ENCODE results near the gene PODXL. TPM values are rescaled to one million over a fixed set of nuclear protein-coding genes. Genes with fewer than 3 reads are reported as not detected.

PODXL gene
- total and polyA plus RNA-seq, 2 of the 8 experiments (the other 6 are each of a cell fraction or from before 2014, with no cell fraction given): 638 to 925 TPM

DNA sequence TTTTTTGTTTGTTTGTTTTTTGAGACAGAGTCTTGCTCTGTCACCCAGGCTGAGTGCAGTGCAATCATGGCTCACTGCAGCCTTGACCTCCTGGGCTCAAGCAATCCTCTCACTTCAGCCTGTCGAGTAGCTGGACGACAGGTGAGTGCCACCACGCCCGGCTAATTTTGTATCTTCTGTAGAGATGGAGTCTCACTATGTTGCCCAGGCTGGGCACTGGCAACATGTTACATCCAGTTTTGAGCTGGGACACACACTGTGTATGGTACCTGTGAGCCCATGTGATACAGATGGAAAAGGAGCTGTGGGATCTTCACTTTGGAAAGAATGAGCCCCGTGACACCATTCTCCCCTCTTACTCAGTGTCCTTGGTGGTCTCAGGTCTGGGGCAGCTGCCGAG is 40.4 kb upstream of the PODXL start (continued):
- TF ChIP-seq, protein P1, sequence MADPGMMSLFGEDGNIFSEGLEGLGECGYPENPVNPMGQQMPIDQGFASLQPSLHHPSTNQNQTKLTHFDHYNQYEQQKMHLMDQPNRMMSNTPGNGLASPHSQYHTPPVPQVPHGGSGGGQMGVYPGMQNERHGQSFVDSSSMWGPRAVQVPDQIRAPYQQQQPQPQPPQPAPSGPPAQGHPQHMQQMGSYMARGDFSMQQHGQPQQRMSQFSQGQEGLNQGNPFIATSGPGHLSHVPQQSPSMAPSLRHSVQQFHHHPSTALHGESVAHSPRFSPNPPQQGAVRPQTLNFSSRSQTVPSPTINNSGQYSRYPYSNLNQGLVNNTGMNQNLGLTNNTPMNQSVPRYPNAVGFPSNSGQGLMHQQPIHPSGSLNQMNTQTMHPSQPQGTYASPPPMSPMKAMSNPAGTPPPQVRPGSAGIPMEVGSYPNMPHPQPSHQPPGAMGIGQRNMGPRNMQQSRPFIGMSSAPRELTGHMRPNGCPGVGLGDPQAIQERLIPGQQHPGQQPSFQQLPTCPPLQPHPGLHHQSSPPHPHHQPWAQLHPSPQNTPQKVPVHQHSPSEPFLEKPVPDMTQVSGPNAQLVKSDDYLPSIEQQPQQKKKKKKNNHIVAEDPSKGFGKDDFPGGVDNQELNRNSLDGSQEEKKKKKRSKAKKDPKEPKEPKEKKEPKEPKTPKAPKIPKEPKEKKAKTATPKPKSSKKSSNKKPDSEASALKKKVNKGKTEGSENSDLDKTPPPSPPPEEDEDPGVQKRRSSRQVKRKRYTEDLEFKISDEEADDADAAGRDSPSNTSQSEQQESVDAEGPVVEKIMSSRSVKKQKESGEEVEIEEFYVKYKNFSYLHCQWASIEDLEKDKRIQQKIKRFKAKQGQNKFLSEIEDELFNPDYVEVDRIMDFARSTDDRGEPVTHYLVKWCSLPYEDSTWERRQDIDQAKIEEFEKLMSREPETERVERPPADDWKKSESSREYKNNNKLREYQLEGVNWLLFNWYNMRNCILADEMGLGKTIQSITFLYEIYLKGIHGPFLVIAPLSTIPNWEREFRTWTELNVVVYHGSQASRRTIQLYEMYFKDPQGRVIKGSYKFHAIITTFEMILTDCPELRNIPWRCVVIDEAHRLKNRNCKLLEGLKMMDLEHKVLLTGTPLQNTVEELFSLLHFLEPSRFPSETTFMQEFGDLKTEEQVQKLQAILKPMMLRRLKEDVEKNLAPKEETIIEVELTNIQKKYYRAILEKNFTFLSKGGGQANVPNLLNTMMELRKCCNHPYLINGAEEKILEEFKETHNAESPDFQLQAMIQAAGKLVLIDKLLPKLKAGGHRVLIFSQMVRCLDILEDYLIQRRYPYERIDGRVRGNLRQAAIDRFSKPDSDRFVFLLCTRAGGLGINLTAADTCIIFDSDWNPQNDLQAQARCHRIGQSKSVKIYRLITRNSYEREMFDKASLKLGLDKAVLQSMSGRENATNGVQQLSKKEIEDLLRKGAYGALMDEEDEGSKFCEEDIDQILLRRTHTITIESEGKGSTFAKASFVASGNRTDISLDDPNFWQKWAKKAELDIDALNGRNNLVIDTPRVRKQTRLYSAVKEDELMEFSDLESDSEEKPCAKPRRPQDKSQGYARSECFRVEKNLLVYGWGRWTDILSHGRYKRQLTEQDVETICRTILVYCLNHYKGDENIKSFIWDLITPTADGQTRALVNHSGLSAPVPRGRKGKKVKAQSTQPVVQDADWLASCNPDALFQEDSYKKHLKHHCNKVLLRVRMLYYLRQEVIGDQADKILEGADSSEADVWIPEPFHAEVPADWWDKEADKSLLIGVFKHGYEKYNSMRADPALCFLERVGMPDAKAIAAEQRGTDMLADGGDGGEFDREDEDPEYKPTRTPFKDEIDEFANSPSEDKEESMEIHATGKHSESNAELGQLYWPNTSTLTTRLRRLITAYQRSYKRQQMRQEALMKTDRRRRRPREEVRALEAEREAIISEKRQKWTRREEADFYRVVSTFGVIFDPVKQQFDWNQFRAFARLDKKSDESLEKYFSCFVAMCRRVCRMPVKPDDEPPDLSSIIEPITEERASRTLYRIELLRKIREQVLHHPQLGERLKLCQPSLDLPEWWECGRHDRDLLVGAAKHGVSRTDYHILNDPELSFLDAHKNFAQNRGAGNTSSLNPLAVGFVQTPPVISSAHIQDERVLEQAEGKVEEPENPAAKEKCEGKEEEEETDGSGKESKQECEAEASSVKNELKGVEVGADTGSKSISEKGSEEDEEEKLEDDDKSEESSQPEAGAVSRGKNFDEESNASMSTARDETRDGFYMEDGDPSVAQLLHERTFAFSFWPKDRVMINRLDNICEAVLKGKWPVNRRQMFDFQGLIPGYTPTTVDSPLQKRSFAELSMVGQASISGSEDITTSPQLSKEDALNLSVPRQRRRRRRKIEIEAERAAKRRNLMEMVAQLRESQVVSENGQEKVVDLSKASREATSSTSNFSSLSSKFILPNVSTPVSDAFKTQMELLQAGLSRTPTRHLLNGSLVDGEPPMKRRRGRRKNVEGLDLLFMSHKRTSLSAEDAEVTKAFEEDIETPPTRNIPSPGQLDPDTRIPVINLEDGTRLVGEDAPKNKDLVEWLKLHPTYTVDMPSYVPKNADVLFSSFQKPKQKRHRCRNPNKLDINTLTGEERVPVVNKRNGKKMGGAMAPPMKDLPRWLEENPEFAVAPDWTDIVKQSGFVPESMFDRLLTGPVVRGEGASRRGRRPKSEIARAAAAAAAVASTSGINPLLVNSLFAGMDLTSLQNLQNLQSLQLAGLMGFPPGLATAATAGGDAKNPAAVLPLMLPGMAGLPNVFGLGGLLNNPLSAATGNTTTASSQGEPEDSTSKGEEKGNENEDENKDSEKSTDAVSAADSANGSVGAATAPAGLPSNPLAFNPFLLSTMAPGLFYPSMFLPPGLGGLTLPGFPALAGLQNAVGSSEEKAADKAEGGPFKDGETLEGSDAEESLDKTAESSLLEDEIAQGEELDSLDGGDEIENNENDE (IDR thresholded peaks at IDR 0.05; ENCODE audit: insufficient replicate concordance, low read length): no peak
- TF ChIP-seq POLR2A (IDR thresholded peaks at IDR 0.05; ENCODE audit: control extremely low read depth in 1 of 2, low read depth in 2 of 2, low read length in 2 of 2) (no peak), ZNF274 (IDR thresholded peaks at IDR 0.05; ENCODE audit: borderline replicate concordance, extremely low read depth, low read length) (no peak), CTBP2 (IDR thresholded peaks at IDR 0.05; ENCODE audit: borderline replicate concordance, insufficient read depth, insufficient read length, low read length) (no peak), KDM4A (IDR thresholded peaks at IDR 0.05; ENCODE audit: low read depth, low read length, severe bottlenecking) (no peak), KDM5A (IDR thresholded peaks at IDR 0.05; ENCODE audit: low read length) (no peak), NRF1 (IDR thresholded peaks at IDR 0.05; ENCODE audit: low read depth, low read length) (no peak)
- TF ChIP-seq, protein P2, sequence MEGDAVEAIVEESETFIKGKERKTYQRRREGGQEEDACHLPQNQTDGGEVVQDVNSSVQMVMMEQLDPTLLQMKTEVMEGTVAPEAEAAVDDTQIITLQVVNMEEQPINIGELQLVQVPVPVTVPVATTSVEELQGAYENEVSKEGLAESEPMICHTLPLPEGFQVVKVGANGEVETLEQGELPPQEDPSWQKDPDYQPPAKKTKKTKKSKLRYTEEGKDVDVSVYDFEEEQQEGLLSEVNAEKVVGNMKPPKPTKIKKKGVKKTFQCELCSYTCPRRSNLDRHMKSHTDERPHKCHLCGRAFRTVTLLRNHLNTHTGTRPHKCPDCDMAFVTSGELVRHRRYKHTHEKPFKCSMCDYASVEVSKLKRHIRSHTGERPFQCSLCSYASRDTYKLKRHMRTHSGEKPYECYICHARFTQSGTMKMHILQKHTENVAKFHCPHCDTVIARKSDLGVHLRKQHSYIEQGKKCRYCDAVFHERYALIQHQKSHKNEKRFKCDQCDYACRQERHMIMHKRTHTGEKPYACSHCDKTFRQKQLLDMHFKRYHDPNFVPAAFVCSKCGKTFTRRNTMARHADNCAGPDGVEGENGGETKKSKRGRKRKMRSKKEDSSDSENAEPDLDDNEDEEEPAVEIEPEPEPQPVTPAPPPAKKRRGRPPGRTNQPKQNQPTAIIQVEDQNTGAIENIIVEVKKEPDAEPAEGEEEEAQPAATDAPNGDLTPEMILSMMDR (IDR thresholded peaks at IDR 0.05; ENCODE audit: control extremely low read depth in 1 of 3, insufficient read depth in 1 of 3, low read depth in 1 of 3, low read length in 3 of 3): no peak

Data from H1 (cell line).